ENCODE data around the gene SYNGR4.

DNA sequence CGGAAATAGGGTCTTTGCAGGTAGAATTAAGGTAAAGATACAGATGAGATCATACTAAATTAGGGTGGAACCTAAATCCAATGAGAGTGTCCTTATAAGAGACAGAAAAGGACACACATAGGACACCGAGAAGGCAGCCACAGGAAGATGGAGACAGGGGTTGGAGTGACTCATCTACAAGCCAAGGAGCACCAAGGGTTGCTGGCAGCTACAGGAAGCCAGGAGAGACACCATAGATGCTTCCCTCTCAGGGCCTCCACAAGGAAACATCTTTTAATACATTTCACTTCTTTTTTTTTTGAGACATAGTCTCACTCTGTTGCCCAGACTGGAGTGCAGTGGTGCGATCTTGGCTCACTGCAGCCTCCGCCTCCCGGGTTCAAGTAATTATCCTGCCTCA lies 10.5 kb upstream of the SYNGR4 start:
- TF ChIP-seq, protein P1, sequence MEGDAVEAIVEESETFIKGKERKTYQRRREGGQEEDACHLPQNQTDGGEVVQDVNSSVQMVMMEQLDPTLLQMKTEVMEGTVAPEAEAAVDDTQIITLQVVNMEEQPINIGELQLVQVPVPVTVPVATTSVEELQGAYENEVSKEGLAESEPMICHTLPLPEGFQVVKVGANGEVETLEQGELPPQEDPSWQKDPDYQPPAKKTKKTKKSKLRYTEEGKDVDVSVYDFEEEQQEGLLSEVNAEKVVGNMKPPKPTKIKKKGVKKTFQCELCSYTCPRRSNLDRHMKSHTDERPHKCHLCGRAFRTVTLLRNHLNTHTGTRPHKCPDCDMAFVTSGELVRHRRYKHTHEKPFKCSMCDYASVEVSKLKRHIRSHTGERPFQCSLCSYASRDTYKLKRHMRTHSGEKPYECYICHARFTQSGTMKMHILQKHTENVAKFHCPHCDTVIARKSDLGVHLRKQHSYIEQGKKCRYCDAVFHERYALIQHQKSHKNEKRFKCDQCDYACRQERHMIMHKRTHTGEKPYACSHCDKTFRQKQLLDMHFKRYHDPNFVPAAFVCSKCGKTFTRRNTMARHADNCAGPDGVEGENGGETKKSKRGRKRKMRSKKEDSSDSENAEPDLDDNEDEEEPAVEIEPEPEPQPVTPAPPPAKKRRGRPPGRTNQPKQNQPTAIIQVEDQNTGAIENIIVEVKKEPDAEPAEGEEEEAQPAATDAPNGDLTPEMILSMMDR (IDR thresholded peaks at IDR 0.05) = no peak
- TF ChIP-seq POLR2A (IDR thresholded peaks at IDR 0.05) = no peak
